Right atrium auricular region (tissue), 2 donors: ENCODE results near the gene TCIRG1. TPM values are rescaled to one million over a fixed set of nuclear protein-coding genes. Genes with fewer than 3 reads are reported as not detected.

Experiments
- DNase-seq: peaks from one replicate; pipeline ENCODE4 v3.0.0-alpha.2; 2019; ENCODE audit warnings: low spot score
- H3K27ac ChIP-seq, 2 donors: fragments of 200-600 bp; sonication (generic); 1 replicate in 1 of 2; 2 replicates in 1 of 2; pipeline ENCODE4 v1.5.1; 2016 to 2019
- H3K27me3 ChIP-seq, 2 donors: fragments of 200-600 bp; sonication (generic); one replicate each; pipeline versions ENCODE4 v1.5.1 to v1.6.0; 2017 to 2019
- H3K36me3 ChIP-seq: fragments of 200-600 bp; sonication (generic); one replicate; pipeline ENCODE4 v1.5.1; 2016
- H3K4me1 ChIP-seq, 2 donors: fragments of 200-600 bp; sonication (generic); one replicate each; pipeline versions ENCODE4 v1.5.1 to v1.6.0; 2017 to 2019
- H3K4me3 ChIP-seq, 2 donors: fragments of 200-600 bp; sonication (generic); 1 replicate in 1 of 2; 2 replicates in 1 of 2; pipeline ENCODE4 v1.5.1; 2017 to 2019; ENCODE audit warnings: mild to moderate bottlenecking in 1 of 2, moderate library complexity in 1 of 2
- H3K9me3 ChIP-seq, 2 donors: fragments of 200-600 bp; sonication (generic); one replicate each; pipeline ENCODE4 v1.5.1; 2019
- CTCF ChIP-seq, 2 donors: fragments of 200-600 bp; sonication (generic); IDR thresholded peaks; one replicate each; pipeline ENCODE4 v1.5.1; 2019; ENCODE audit warnings: antibody characterized with exemption in 2 of 2
- microRNA-seq, 2 donors: library from miRNA; unstranded; fragments of <30 nt; microRNA quantifications; one replicate each; pipeline ENCODE4, GENCODE V29; 2016 to 2017; ENCODE audit warnings: borderline number of aligned reads in 2 of 2, borderline replicate concordance in 1 of 2
- total RNA-seq, 2 donors: library from RNA; depleted of rRNA; stranded (reverse); fragments of >200 nt; gene quantifications; one replicate each; pipeline ENCODE4 v1.1.0, GENCODE V29; 2016

The TCIRG1 gene
- total RNA-seq, 2 donors from 2014 or later: 19.2 to 50.7 TPM

- TF ChIP-seq CTCF (IDR thresholded peaks at IDR 0.05): no peak
- Histone ChIP-seq H3K9me3 (no peaks in the 10 kb centered on the region), H3K4me3 (no peak overlapping the region), H3K4me1 (peaks cover 0 to 16% of the 10 kb centered on the region in 2 donors), H3K36me3 (no peaks in the 10 kb centered on the region), H3K27me3 (no peaks in the 10 kb centered on the region), H3K27ac (no peak overlapping the region)
- DNase-seq: no peak
These were observed 58.1 kb downstream of the TCIRG1 start for GRCh38 chr11:68096962-68097361.

GRCh38 chr11:68099057-68099456 is 60.2 kb downstream of the TCIRG1 start:
- Histone ChIP-seq H3K4me1 (peaks cover 0 to 16% of the 10 kb centered on the region in 2 donors), H3K4me3 (no peak overlapping the region), H3K9me3 (no peaks in the 10 kb centered on the region), H3K27ac (no peak overlapping the region), H3K36me3 (no peaks in the 10 kb centered on the region), H3K27me3 (no peaks in the 10 kb centered on the region)
- no peak for TF ChIP-seq CTCF (IDR thresholded peaks at IDR 0.05)
- DNase-seq: no peak

- H3K9me3 ChIP-seq: no peaks in the 10 kb centered on the region
- no peak for DNase-seq
- no peak overlapping the region for H3K4me3 ChIP-seq
- peaks cover 0 to 16% of the 10 kb centered on the region in 2 donors for H3K4me1 ChIP-seq
- no peaks in the 10 kb centered on the region for H3K36me3 ChIP-seq
- TF ChIP-seq CTCF (IDR thresholded peaks at IDR 0.05): no peak
- no peaks in the 10 kb centered on the region for H3K27me3 ChIP-seq
- H3K27ac ChIP-seq: no peak overlapping the region
These were observed 60.9 kb downstream of the TCIRG1 start for GRCh38 chr11:68099474-68100405.

Small RNAs within 50 kb of the gene (microRNA-seq; reads per million reads assigned to microRNA genes)
- gene MIR4691 (0 to 0.71 reads per million in 2 donors), gene MIR6753 (0 reads per million in 2 donors), gene MIR7113 (2.1 reads per million in 2 donors)

Other genes starting within 250 kb of the TCIRG1 start
- gene UNC93B1, start 34.9 kb upstream of the TCIRG1 start, total RNA-seq: 10 to 100 TPM in 1 of 2 donors, 1 to 10 TPM in 1; 9.2 to 19.7 TPM
- 10 to 100 TPM; 10.5 to 21.6 TPM for gene ALDH3B1, start 28.7 kb upstream of the TCIRG1 start, total RNA-seq
- 100 to 1,000 TPM; 436 to 568 TPM for gene NDUFS8, start 8.3 kb upstream of the TCIRG1 start, total RNA-seq
- gene CHKA, start 82.4 kb downstream of the TCIRG1 start, total RNA-seq: 10 to 100 TPM in 1 of 2 donors, 1 to 10 TPM in 1; 6.1 to 10.3 TPM
- 10 to 100 TPM; 20.2 to 20.5 TPM for gene KMT5B, start 174.3 kb downstream of the TCIRG1 start, total RNA-seq
- gene C11orf24, start 232.9 kb downstream of the TCIRG1 start, total RNA-seq: 10 to 100 TPM; 20.4 to 21.3 TPM